Measurements from ENCODE around the gene HECTD3.
"Not testable (repeated sequence)": the region's sequence is repeated elsewhere in the genome, so short reads cannot be mapped to it uniquely, and the experiment has no call there.

GRCh38 chr1:44957566-44957965 lies 53.6 kb downstream of the HECTD3 start:
- TF ChIP-seq CTCF (optimal IDR thresholded peaks at IDR 0.05 in 1 of 3, IDR thresholded peaks at IDR 0.05 in 1 of 3, conservative IDR thresholded peaks at IDR 0.05 in 1 of 3; ENCODE audit: extremely low read depth in 1 of 3, insufficient read depth in 2 of 3, low read length in 3 of 3); EZH2 (IDR thresholded peaks at IDR 0.05; ENCODE audit: low read length): not testable (repeated sequence)

All from keratinocyte (primary cell).